ENCODE measurements around the gene VPREB3.

VPREB3 gene

DNA sequence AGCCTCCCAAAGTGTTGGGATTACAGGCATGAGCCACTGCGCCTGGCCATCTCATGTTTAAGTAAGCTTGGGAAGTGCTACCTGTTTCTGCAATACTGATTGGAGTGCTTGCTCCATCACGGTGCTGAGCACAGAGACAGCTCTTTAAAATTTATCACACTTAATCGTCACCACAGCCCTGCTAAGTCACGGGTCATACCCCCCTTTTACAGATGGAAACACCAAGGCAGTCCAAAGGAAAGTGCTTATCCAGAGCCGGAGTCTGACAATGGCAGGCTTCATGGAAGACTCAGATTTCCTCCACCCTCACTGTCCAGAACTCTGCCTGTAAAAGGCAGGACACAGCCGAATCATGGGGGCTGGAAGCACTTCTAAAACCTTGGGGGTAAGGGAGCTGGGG, 5.8 kb upstream of the VPREB3 start:
- Histone ChIP-seq H3K27ac (ENCODE audit: low read length) (no peak overlapping the region), H4K20me1 (ENCODE audit: insufficient read depth, low read length) (no peaks in the 10 kb centered on the region), H3K79me2 (ENCODE audit: low read length) (peaks cover 5% of the 10 kb centered on the region), H3K4me1 (ENCODE audit: low read length) (no peaks in the 10 kb centered on the region), H3K9ac (ENCODE audit: low read length) (no peak overlapping the region), H3K4me2 (ENCODE audit: low read depth, low read length) (no peak overlapping the region), H2AFZ (ENCODE audit: low read length) (no peak overlapping the region), H3K4me3 (ENCODE audit: low read length) (no peak overlapping the region), H3K9me3 (replicated peaks; ENCODE audit: insufficient read depth, low read length) (no peaks in the 10 kb centered on the region), H3F3A (ENCODE audit: insufficient read depth, low read length) (no peaks in the 10 kb centered on the region; the same call in none of the 2 replicates), H3K27me3 (replicated peaks; ENCODE audit: insufficient read depth, low read length) (no peaks in the 10 kb centered on the region), H3K36me3 (replicated peaks; ENCODE audit: insufficient read depth, low read length) (no peaks in the 10 kb centered on the region), H3K9me2 (replicated peaks; ENCODE audit: insufficient read depth, low read length) (no peaks in the 10 kb centered on the region)
- no peak for DNase-seq
- TF ChIP-seq EZH2phosphoT487 (IDR thresholded peaks at IDR 0.05; ENCODE audit: low read length) = no peak
- no peak for TF ChIP-seq CTCF (IDR thresholded peaks at IDR 0.05; ENCODE audit: low read length)
- TF ChIP-seq EZH2 (optimal IDR thresholded peaks at IDR 0.05; ENCODE audit: low read depth, low read length) = no peak

DNA sequence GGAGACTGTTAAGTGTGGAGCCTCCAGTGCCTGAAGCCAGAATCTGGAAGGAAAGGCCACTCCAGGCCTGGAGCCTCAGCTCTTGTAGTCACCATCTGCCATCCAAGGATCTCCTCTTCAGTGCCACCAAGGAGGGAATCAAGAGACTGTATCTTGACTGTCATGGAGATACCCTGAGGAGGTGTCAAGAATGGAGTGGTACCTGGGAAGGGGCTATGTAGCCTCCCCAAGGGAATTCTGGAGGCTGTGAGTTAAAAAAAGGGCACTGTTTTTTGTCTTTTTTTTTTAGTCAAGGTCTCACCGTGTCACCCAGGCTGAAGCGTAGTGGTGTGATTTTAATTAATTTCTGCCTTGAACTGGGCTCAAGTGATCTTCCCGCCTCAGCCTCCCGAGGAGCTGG, 5.3 kb upstream of the VPREB3 start:
- no peak overlapping the region for H3K4me2 ChIP-seq (ENCODE audit: low read depth, low read length)
- H3K4me1 ChIP-seq (ENCODE audit: low read length) = no peaks in the 10 kb centered on the region
- H3K9me2 ChIP-seq (replicated peaks; ENCODE audit: insufficient read depth, low read length) = no peaks in the 10 kb centered on the region

DNA sequence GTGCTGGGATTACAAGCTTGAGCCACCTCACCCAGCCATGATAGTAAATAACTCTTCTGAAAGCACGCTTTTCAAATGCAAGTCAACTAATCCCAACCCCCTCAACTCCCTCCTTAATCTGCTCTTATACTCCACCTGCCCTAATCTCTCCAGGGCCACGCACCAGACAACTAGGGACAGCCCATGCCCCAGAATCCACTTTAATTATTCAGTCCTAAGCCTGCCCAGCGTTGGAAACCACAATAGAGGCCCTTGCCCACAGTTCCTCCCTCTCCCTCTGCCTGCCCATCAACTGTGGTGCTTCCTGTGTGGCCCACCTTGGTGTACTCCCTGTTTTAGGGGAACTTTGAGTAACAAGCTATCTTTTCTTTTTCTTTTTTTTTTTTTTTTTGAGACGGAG, 2.7 kb upstream of the VPREB3 start:
- H3K4me1 ChIP-seq (ENCODE audit: low read length) = no peaks in the 10 kb centered on the region
- H3K9ac ChIP-seq (ENCODE audit: low read length) = no peak overlapping the region
- H4K20me1 ChIP-seq (ENCODE audit: insufficient read depth, low read length) = no peaks in the 10 kb centered on the region
- no peak overlapping the region for H3K27ac ChIP-seq (ENCODE audit: low read length)
- H3F3A ChIP-seq (ENCODE audit: insufficient read depth, low read length) = no peaks in the 10 kb centered on the region; the same call in 1 of the 2 replicates
- no peaks in the 10 kb centered on the region for H3K36me3 ChIP-seq (replicated peaks; ENCODE audit: insufficient read depth, low read length)
- TF ChIP-seq EZH2 (optimal IDR thresholded peaks at IDR 0.05; ENCODE audit: low read depth, low read length) (no peak), CTCF (IDR thresholded peaks at IDR 0.05; ENCODE audit: low read length) (no peak), EZH2phosphoT487 (IDR thresholded peaks at IDR 0.05; ENCODE audit: low read length) (no peak)
- H3K4me2 ChIP-seq (ENCODE audit: low read depth, low read length) = no peak overlapping the region
- no peaks in the 10 kb centered on the region for H3K27me3 ChIP-seq (replicated peaks; ENCODE audit: insufficient read depth, low read length)
- H2AFZ ChIP-seq (ENCODE audit: low read length) = no peak overlapping the region
- H3K4me3 ChIP-seq (ENCODE audit: low read length) = no peak overlapping the region
- H3K9me3 ChIP-seq (replicated peaks; ENCODE audit: insufficient read depth, low read length) = no peaks in the 10 kb centered on the region
- no peaks in the 10 kb centered on the region for H3K9me2 ChIP-seq (replicated peaks; ENCODE audit: insufficient read depth, low read length)
- DNase-seq = no peak
- no peaks in the 10 kb centered on the region for H3K79me2 ChIP-seq (ENCODE audit: low read length)

More for the DNA sequence above, 5.3 kb upstream of the VPREB3 start:
- Histone ChIP-seq H3F3A (ENCODE audit: insufficient read depth, low read length) (no peaks in the 10 kb centered on the region; the same call in none of the 2 replicates), H3K79me2 (ENCODE audit: low read length) (peaks cover under 1% of the 10 kb centered on the region; the same call in 1 of the 2 replicates), H3K9ac (ENCODE audit: low read length) (no peak overlapping the region), H3K4me3 (ENCODE audit: low read length) (no peak overlapping the region), H3K9me3 (replicated peaks; ENCODE audit: insufficient read depth, low read length) (no peaks in the 10 kb centered on the region), H4K20me1 (ENCODE audit: insufficient read depth, low read length) (no peaks in the 10 kb centered on the region), H3K27me3 (replicated peaks; ENCODE audit: insufficient read depth, low read length) (no peaks in the 10 kb centered on the region), H3K27ac (ENCODE audit: low read length) (no peak overlapping the region), H2AFZ (ENCODE audit: low read length) (no peak overlapping the region), H3K36me3 (replicated peaks; ENCODE audit: insufficient read depth, low read length) (no peaks in the 10 kb centered on the region)
- DNase-seq = no peak
- TF ChIP-seq EZH2phosphoT487 (IDR thresholded peaks at IDR 0.05; ENCODE audit: low read length) (no peak), EZH2 (optimal IDR thresholded peaks at IDR 0.05; ENCODE audit: low read depth, low read length) (no peak), CTCF (IDR thresholded peaks at IDR 0.05; ENCODE audit: low read length) (no peak)
